GM21360 (cell line): ENCODE results near the gene SNURF.
"Not testable (repeated sequence)": the region's sequence is repeated elsewhere in the genome, so short reads cannot be mapped to it uniquely, and the experiment has no call there.

ENCODE experiments used
- ATAC-seq: cut with Tn5 transposase; IDR thresholded peaks from one replicate; pipeline ENCODE4 v1.9.1; 2021; ENCODE audit warnings: mild to moderate bottlenecking, moderate library complexity; ENCODE audit not compliant: unreplicated experiment

The SNURF gene, protein sequence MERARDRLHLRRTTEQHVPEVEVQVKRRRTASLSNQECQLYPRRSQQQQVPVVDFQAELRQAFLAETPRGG

DNA sequence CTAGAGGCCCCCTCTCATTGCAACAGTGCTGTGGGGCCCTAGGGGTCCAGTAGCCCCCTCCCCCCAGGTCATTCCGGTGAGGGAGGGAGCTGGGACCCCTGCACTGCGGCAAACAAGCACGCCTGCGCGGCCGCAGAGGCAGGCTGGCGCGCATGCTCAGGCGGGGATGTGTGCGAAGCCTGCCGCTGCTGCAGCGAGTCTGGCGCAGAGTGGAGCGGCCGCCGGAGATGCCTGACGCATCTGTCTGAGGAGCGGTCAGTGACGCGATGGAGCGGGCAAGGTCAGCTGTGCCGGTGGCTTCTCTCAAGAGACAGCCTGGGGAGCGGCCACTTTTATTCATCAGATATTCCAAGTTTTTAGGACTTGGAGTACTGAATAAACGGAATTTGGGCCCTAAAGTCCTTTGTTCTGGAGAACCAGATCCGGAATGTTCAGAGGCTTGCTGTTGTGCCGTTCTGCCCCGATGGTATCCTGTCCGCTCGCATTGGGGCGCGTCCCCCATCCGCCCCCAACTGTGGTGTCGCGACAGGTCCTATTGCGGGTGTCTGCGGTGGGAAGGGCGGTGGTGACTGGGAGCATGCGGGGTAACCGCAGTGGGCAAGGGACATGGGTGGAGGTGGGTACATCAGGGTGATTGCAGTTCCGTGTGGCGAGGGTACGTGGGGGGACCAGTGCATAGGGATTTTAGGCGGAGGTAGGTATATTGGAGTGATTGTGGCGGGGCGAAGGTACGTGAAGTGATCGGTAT lies at the start of gene SNURF, which contains the start of gene SNRPN:
Gene SNURF (plus strand): TSS at position 205 of the 748 bp plus-strand sequence. CDS start 62 bp downstream, at position 267.
Gene SNRPN (plus strand): TSS at position 205 of the 748 bp plus-strand sequence. CDS start 19,467 bp downstream, outside the sequence.
- peak; percentile 49 for ATAC-seq

DNA sequence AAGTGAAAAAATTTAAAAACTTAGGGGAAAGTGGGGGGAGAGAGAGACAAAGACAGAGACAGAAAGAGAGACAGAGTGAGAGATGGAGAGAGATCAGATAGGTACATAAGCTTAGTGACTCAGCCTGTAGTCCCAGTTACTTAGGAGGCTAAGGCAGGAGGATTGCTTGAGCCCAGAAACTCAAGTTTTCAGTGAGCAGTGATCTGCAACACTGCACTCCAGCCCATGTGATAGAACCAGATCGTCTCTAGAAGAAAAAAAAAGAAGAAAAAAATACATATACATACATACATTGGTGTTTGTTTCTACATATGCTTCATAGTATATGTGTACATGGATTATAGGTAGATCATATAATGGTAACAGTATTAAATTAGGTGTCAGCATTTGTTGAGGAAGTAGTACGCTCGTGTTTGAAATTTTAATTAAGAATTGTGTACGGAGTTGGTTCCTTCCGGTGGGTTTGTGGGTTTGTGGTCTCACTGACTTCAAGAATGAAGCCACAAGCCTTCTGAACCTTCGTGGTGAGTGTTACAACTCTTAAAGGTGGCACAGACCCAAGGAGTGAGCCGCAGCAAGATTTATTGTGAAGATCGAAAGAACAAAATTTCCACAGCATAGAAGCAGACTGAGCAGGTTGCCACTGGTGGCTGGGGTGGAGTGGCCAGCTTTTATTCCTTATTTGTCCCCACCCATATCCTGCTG lies 38.3 kb upstream of the SNURF start:
- ATAC-seq, result no peak

DNA sequence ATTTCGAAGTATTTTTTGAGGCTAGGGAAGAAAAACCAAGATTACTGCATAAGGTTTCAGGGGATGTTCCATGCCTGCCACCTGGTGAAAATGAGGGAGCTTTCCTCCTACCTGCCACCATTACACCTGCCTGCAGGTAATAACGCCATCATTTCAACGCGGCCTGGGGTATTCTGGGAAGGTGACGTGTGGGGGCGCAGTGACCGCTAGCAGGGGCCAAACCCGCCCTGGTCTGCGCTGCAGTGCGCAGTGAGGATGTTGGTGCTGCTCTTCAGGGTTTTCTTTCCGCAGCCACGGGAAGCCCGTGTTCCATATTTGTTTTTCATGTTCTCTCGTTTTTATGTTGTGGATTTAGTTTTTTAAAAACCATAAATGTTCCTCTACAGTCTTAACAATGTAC lies 37.4 kb upstream of the SNURF start:
- ATAC-seq, result no peak

DNA sequence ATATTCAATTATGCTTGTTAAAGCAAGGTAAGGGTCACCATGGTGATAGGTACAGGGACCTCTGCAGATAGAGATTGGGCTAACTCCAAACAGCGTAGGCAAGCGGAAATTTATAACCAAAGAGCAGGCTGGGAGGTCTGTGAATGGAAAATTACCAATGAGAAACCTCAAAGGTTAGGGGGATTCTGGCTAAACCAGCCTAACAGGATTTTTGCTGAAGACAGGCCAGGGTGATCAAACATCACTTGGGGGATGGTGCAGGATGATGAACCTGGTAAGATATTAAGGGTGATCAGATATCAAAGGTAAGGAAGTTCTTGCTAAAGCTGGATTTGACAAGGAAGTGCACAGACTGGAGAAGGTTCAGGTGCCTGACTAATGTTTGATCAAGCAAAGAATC lies 35.3 kb upstream of the SNURF start:
- no peak for ATAC-seq

DNA sequence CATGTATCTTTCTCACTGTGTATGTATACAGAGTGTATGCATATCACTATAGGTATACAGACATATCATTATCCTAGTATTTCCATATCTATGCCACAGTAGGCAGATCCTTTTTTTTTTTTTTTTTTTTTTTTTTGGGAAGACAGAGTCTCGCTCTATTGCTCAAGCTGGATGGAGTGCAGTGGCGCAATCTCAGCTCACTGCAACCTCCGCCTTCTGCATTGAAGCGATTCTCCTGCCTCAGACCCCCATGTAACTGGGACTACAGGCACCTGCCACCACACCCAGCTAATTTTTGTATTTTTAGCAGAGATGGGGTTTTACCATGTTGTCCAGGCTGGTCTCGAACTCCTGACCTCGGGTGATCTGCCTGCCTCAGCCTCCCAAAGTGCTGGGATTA lies 32.0 kb upstream of the SNURF start:
- ATAC-seq, result not testable (repeated sequence)

DNA sequence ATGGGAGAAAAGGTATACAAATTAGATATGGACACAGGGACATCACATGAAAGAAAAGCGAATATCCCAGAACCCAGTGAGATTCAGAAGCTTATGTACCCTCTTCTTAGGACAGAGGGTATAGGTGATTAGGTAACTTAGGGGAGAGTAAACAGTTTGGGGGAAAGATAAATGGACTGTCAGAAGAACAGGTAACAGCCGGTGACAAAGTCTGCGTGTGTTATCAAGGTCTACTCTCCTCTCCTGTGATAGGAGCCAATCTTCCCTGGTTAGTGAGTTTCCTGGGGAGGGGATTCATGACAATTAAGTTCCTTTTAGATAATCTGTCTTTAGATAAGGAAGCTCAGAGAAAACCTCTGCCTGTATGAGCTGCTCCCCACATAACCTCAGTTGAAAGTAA lies 30.6 kb upstream of the SNURF start:
- ATAC-seq, result no peak

DNA sequence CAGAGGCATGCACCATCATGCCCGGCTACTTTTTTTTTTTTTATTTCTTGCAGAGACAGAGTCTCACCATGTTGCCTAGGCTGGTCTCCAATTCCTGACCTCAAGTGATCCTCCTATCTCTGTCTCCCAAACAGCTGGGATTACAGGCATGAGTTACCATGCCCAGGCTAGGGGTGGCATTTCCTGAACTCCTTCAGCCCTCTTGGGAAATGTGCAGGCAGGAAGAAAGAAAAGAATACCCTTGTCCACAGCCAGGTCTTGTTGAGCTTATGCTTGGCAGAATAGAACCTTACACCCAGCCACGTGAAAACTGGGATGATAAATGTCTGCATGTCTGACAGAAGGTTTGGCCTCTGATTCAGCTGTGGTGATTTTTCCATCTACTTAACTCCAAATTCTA lies 30.2 kb upstream of the SNURF start:
- no peak for ATAC-seq

DNA sequence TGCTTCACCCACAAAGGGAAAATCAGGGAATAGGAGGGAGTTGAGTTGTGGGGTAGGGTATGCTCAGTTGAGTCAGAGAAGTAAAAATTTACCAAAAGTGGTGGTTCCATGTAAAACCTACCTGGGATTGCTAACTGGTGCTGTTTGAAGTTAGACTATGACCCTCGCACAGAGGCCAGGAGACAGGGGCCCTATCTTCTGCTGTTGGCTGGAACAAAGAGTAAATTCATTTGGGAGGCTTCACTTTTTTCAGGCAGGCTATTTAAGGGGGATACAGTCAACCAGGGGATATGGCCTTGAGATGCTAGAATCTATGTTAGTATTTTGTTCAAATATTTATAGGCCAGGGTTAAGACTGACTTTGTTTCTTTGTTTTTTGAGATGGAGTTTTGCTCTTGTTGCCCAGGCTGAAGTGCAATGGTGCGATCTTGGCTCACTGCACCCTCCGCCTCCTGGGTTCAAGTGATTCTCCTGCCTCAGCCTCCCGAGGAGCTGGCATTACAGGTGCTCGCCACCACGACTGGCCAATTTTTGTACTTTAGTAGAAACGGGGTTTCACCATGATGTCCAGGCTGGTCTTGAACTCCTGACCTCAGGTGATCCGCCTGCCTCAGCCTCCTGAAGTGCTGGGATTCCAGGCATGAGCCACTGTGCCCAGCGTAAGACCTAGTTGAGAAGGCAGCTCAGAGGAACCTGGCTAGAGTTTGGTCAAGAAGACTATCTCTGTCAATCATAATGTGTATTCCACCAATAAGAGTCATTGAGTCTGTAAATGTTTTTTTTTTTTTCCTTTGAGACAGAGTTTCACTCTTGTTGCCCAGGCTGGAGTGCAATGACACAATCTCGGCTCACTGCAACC lies 22.7 kb upstream of the SNURF start:
- not testable (repeated sequence) for ATAC-seq

DNA sequence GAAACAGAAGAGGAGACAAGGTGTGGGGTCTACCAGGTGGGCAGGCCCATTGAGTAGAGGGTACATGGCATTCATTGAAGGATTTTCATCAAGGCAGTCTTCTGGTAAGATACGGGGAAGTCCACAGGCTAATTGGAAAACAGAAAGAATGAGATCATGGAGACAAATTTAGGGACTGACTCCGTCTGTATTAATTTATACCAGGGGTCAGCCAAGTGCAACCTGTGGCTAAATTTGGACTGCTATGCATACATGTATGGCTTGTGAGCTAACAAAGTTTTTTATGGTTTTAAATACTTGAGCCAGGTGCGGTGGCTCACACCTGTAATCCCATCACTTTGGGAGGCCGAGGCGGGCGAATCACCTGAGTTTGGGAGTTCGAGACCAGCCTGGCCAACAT lies 21.1 kb upstream of the SNURF start:
- ATAC-seq, result no peak

DNA sequence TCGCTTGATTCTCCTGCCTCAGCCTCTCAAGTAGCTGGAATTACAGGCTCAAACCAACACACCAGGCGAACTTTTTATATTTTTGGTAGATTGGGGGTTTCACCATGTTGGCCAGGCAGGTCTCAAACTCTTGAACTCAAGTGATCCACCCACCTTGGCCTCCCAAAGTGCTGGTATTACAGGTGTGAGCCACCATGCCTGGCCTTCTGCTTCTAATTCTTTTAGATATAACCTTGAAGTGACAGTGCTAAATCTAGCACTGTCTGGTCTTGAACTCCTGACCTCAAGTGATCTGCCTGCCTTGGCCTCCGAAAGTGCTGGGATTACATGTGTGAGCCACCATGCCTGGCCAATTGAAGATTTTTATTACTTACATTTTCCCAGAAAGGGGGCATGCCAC lies 16.6 kb upstream of the SNURF start:
- not testable (repeated sequence) for ATAC-seq

DNA sequence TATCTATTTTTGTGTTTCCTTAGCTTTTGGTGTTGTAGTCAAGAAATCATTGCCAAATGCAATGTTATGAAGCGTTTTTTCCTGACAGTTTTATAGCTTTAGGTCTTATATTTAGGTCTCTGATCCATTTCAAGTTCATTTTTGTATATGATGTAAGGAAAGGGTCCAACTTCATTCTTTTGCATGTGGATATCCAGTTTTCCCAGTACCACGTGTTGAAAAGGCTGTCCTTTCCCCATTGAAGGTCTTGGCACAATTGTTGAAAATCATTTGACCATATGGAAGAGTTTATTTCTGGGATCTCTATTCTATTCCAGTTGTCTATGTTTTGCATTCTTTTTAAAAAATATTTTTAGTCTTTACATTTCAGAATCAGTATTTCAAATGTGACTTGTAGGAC lies 14.6 kb upstream of the SNURF start:
- ATAC-seq, result no peak

DNA sequence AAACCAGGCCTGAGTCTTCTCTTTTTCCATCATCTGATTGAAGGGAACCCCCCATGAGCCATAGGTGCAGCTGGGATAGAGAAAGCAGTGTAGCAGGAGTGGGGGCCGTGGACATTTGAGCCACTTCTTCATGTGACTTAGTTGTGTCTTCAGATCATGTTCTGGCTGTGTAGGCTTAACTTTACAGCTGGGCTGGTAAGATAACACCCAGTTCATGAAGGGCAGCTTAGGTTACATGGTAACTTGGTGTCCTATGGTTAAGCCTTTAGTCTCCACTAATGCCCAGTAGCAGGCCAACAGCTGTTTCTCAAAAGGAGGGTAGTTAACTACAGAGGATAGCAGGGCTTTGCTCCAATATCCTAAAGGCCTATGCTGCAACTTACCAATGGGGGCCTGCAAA lies 11.4 kb upstream of the SNURF start:
- no peak for ATAC-seq

DNA sequence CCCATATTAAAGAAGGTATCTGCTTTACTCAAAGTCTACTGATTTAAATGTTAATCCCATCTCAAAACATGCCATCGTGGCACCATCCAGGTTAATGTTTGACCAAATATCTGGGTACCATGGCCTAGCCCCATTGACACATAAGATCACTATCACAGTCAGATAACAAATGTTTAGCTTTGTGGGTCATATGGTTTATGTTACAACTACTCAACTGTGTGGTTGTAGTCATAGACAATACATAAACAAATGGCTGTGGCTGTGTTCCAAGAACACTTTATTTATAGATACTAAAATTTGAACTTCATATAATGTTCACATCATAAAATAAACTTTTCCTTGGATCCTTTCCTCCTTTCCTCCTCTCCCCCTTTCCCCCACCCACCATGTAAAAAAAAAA lies 9.8 kb upstream of the SNURF start:
- ATAC-seq, result no peak

DNA sequence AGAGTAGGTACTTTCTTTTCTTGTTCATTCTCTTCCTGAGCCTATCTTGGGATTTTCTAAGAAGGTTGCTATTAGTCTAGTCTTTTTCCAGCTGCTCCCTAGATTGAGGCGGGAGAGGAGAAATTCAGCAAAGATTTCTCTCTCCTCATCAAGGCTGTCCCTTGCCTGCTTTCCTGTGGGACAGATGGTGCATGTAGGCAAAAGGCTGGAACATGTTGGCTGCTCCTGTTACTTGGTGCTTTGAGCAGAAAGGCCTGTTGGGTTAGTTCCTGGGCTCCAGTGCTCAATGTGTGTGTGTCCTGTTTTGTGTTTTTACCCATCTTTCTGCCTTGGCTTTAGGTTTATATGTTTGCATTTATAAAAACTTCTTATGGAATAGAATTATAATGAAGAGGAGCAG lies 9.1 kb upstream of the SNURF start:
- no peak for ATAC-seq

DNA sequence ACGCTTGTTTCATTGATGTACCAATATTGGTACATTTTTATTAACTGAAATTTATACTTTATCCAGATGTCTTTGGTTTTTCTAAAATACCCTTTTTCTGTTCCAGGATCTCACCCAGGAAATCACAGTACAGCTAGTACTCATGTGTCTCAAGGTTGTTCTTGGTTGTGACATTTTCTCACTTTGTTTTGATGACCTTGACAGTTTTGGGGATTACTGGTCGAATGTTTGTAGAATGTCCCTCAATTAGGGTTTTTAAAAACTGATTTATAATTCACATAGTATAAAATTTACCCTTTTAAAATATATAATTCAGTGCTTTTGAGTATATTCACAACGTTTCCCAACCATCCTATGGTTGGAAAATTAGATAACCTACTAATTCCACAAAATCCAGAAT lies 6.3 kb upstream of the SNURF start:
- no peak for ATAC-seq

DNA sequence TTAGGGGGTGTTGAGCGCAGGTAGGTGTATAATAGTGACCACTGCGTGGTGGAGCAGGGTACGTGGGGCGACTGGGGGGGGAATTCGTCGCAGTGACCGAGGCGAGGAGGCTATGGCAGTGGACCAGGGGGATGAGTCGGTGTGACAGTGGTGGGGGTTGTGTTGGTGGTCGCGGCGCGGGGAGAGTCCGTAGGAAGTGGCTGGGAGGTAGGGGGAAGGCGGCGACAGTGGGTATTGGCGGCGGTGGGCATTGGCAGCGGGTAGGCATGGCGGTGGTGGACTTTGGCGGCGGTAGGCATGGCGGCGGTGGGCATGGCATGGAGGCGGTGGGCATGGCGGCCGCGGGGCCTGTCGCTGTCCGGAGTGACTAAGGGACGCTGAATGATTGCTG lies 739 bp downstream of the SNURF start:
- no peak for ATAC-seq

DNA sequence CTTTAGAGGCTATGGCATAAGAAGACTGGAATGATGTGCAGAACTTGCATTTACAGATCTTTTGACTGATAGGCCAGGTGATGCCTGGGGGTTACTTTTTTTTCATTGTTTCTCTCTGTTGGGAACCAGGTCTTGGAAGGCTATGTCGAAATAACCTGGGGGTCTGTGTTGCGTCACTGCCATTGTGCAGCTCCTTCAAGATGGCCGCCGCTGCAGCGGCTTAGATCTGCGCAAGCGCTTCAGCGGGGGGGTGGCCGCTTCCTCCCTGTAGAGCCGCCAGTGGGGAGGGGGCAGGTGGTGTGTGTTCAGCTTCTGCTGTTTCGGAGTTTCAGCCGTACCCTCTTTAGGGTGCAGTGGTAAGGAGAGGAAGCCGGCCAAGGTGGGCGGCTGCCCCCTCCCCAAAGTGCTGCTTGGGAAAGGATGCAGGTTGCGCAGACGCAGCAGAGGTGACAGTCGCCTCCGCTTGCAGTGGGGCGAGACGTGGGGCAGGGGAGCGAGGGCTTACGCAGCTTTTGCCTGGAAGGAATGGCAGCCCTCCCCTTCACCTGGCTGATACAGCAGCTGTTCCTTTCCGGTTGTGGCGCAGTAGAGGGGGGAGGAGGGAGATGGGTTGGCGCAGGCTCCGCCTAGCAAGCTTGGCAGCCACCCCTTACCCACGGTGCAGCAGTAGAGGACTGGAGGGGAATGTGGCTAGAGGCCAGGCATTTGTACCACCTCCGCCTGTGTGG lies 1.5 kb downstream of the SNURF start:
- ATAC-seq, result peak; percentile 66

DNA sequence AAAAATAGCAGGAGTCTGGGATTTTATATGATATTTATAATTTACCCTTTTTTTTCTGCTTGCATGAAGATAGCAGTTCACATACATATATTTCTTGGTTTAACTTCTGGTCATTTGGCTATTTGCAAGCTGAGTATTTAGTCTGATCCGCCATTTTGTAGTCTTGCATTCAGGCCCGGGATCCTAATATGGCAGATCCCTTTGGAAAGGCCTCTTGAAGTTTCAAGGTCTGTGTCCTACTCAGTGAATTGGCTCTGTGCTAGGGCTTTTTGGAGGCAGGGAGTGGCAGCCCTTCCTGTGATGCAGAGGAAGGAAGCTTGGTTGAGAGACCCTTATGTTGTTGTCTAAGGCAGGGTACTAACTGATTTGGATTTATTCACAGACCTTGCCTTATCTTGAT lies 2.9 kb downstream of the SNURF start:
- ATAC-seq, result no peak

DNA sequence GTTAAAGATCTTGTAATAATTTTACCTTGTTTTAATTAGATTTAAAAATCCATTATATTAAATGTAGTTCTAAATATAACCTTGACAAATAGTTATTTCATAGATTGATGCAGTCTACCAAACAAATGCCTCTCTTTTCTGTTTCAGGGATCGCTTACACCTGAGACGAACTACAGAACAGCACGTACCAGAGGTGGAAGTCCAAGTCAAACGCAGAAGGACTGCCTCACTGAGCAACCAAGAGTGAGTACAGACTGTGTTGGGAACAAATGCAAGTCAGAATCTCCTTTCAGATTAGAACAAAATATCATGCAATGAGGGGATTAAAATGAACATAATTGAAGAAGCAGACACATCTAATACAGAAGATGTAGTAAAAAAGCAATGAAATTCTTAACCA lies 7.2 kb downstream of the SNURF start:
- ATAC-seq, result no peak

DNA sequence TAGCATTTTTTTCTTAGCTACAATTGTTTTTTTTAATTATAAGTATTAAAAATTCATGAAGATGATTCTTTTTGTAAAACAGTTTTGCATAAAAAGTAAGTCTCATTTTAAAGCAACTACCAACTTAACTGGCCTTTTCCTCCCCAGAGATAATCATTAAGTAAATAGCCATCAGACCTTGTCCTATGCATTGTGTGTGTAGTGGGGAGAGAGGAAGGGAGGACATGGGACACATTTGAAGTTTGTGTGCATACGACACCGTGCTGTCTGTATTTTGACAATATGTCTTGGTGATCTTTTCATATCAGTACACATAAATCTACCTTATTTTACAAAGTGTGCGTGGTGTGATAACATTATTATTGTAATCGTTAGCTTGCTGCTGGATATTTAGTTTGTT lies 8.1 kb downstream of the SNURF start:
- no peak for ATAC-seq
